B cell (primary cell): ENCODE results near the gene CBX4. TPM values are rescaled to one million over a fixed set of nuclear protein-coding genes. Genes with fewer than 3 reads are reported as not detected.

ENCODE experiments used
- ATAC-seq: fragments of 200-7000 bp; cut with Tn5 transposase; one replicate; pipeline ENCODE4 v1.10.0; 2021; ENCODE audit warnings: low read depth, mild to moderate bottlenecking, moderate number of reproducible peaks, moderate library complexity
- CTCF ChIA-PET: fragments of 350-600 bp; sonication (Branson Sonifier 250); formaldehyde crosslinking; loops from one replicate; lab custom pipeline; 2021; ENCODE audit warnings: antibody characterized with exemption, inconsistent platforms; lab: Charles Lee
- POLR2A ChIA-PET: fragments of 350-600 bp; sonication (Branson Sonifier 250); formaldehyde crosslinking; loops from one replicate; lab custom pipeline; 2021; ENCODE audit warnings: antibody characterized with exemption; lab: Charles Lee
- DNase-seq: peaks from one replicate; pipeline ENCODE4 v3.0.0; 2013
- H2AFZ ChIP-seq: 2 replicates; pipeline ENCODE4 v1.6.1; 2012; ENCODE audit warnings: mild to moderate bottlenecking, low read depth, low read length; ENCODE audit not compliant: insufficient read depth, poor library complexity, severe bottlenecking
- H3K27ac ChIP-seq, 2 donors: 1 replicate in 1 of 2; 2 replicates in 1 of 2; pipeline ENCODE4 v1.5.1; 2012 to 2013; ENCODE audit warnings: low read length in 2 of 2, mild to moderate bottlenecking in 2 of 2, moderate library complexity in 1 of 2
- H3K27me3 ChIP-seq, 4 experiments: fragments of 200-600 bp in 1 of 4; sonication (generic) in 1 of 4; replicated peaks in 1 of 4; 1 replicate in 2 of 4; 2 replicates in 2 of 4; pipeline versions ENCODE4 v1.6.1 to v1.7.0; 2013 to 2016; ENCODE audit warnings: low read length in 3 of 4, mild to moderate bottlenecking in 2 of 4, mixed read lengths in 1 of 4, moderate library complexity in 1 of 4; ENCODE audit not compliant: insufficient read depth in 4 of 4, control insufficient read depth in 3 of 4; ENCODE audit errors: control extremely low read depth in 1 of 4
- H3K36me3 ChIP-seq, 2 experiments: replicated peaks in 1 of 2; 1 replicate in 1 of 2; 2 replicates in 1 of 2; pipeline versions ENCODE4 v1.6.1 to v1.7.1; 2013; ENCODE audit warnings: low read length in 1 of 2; ENCODE audit not compliant: insufficient read depth in 2 of 2, control insufficient read depth in 1 of 2; ENCODE audit errors: control extremely low read depth in 1 of 2, extremely low read depth in 1 of 2
- H3K4me1 ChIP-seq, 2 donors: fragments of 200-600 bp in 1 of 2; sonication (generic) in 1 of 2; 1 replicate in 1 of 2; 2 replicates in 1 of 2; pipeline versions ENCODE4 v1.5.1 to v1.6.1; 2013 to 2017; ENCODE audit warnings: low read length in 2 of 2; ENCODE audit not compliant: control insufficient read depth in 2 of 2, insufficient read depth in 2 of 2
- H3K4me2 ChIP-seq: replicated peaks from 2 replicates; pipeline ENCODE3; 2012; ENCODE audit warnings: mild to moderate bottlenecking, low read depth, low read length; ENCODE audit not compliant: poor library complexity, severe bottlenecking
- H3K4me3 ChIP-seq, 5 experiments: fragments of 200-600 bp in 1 of 5; sonication (generic) in 1 of 5; 1 replicate in 3 of 5; 2 replicates in 2 of 5; pipeline versions ENCODE4 v1.5.1 to v1.7.0; 2011 to 2016; ENCODE audit warnings: low read length in 4 of 5, mild to moderate bottlenecking in 4 of 5, low read depth in 2 of 5, control low read depth in 1 of 5, moderate library complexity in 1 of 5; ENCODE audit not compliant: insufficient read depth in 1 of 5; ENCODE audit errors: control extremely low read depth in 1 of 5, extremely low read depth in 1 of 5
- H3K79me2 ChIP-seq: fragments of 200-600 bp; sonication (generic); one replicate; pipeline ENCODE4 v1.6.0; 2016; ENCODE audit warnings: low read length; ENCODE audit not compliant: control insufficient read depth, insufficient read depth
- H3K9ac ChIP-seq: fragments of 200-600 bp; sonication (generic); 2 replicates; pipeline ENCODE4 v1.6.1; 2017; ENCODE audit warnings: mild to moderate bottlenecking, low read length, moderate library complexity
- H3K9me3 ChIP-seq, 3 donors: one replicate each; pipeline versions ENCODE4 v1.6.1 to v1.7.1; 2013; ENCODE audit warnings: low read length in 2 of 3; ENCODE audit not compliant: control insufficient read depth in 2 of 3, insufficient read depth in 1 of 3; ENCODE audit errors: control extremely low read depth in 1 of 3
- H4K20me1 ChIP-seq: 2 replicates; pipeline ENCODE4 v1.6.0; 2012; ENCODE audit warnings: mild to moderate bottlenecking, low read length; ENCODE audit not compliant: insufficient read depth, control insufficient read depth, poor library complexity, severe bottlenecking
- H3K27ac Mint-ChIP-seq: one replicate; pipeline ENCODE4 v1.8.0; 2021; ENCODE audit warnings: mixed read lengths
- H3K27me3 Mint-ChIP-seq: one replicate; pipeline ENCODE4 v1.8.0; 2021; ENCODE audit warnings: mixed read lengths
- H3K4me1 Mint-ChIP-seq: one replicate; pipeline ENCODE4 v1.8.0; 2021; ENCODE audit warnings: mixed read lengths
- H3K4me3 Mint-ChIP-seq: one replicate; pipeline ENCODE4 v1.8.0; 2021; ENCODE audit warnings: mixed read lengths
- H3K9me3 Mint-ChIP-seq: one replicate; pipeline ENCODE4 v1.8.0; 2022; ENCODE audit warnings: mixed read lengths; ENCODE audit not compliant: insufficient read depth
- EZH2 ChIP-seq: IDR thresholded peaks from 2 replicates; pipeline ENCODE4 v1.6.1; 2012; ENCODE audit warnings: borderline replicate concordance, low read depth, mild to moderate bottlenecking, moderate library complexity, low read length; ENCODE audit not compliant: insufficient read depth, poor library complexity, severe bottlenecking
- WGBS: methylation state at CpG from one replicate; pipeline ENCODE4 v1.1.5; 2013; ENCODE audit warnings: missing lambda C conversion rate; ENCODE audit not compliant: insufficient coverage; 5-methylcytosine and 5-hydroxymethylcytosine counted together
- intact Hi-C: fragments of 100-400 bp; cut with micrococcal nuclease; formaldehyde crosslinking; loops from one replicate; pipeline ENCODE4 v1.10.0; 2022
- polyA plus RNA-seq: library from polyadenylated mRNA; depleted of rRNA; stranded (reverse); fragments of >200 nt; gene quantifications from 2 replicates; pipeline ENCODE4 v1.2.3, GENCODE V29; 2012
- total RNA-seq, 2 donors: library from RNA; stranded (reverse); fragments of 120-200 nt in 1 of 2; gene quantifications; 1 replicate in 1 of 2; 2 replicates in 1 of 2; pipeline versions ENCODE4 v1.2.3 to v1.2.4, GENCODE V29; 2013 to 2022
- TF ChIP-seq, protein P1 (sequence below): fragments of 200-600 bp; IDR thresholded peaks from one replicate; pipeline ENCODE4 v1.8.0; 2022; ENCODE audit warnings: antibody characterized with exemption, mild to moderate bottlenecking

The CBX4 gene
- total and polyA plus RNA-seq, 2 donors (not counting 1 experiment from before 2014, with no cell fraction given) = 81.9 to 115 TPM

DNA sequence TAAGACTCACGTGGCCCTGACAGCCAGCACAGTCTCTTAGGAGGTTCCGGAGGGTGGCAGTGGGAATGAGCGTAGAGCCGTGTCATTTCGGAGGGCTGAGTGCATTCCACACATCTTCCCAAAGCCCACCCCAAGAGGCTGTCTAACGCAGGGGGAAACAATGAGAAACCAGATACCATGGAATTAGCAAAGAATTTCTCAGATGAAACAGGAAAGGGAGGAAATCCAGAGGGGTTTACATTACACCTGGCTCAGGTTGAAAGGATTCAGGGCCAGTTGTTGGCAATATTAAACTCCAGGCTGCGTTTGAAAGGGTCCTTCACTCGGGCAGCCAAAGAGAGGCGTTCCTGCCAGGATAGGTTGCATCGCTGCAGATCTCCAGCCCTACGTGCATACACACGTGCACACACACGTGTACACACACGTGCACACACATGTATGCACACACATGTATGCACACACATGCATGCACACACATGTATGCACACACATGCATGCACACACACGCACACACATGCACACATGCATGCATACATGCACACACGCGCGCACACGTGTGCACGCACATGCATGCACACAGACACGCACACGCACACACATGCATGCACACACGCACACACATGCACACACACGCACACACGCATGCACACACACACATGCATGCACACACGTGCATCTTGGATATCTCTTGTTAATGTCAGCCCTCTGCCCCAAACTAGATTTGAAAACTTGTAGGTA, 12.2 kb downstream of the CBX4 start:
- WGBS = 90% methylated on average over 23 of the region's 26 CpGs

DNA sequence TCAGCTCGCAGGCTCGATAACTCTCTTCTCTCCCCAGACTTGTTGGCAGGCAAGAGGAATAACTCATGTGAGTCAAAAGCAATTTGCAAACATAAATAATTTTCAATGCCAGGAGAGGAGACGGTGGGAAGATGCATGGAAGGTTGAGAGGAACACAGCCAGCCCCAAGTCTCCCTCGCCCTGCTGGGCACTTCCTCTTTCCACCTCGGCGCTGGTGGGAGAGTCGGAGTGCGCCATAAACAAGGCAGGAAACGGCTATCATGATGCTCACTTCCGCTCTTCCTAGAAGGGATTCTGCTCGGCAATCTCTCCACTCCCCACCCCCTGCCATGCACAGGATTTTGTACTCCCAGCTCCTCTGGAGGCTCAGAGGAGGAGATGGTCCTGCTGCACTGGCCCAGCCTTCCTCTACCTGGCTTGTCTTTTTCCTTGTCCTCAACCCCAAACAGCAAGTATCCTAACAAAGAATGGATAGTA, 13.0 kb downstream of the CBX4 start:
- no peak overlapping the region for H3K9ac ChIP-seq
- TF ChIP-seq EZH2 = no peak
- TF ChIP-seq, protein P1, sequence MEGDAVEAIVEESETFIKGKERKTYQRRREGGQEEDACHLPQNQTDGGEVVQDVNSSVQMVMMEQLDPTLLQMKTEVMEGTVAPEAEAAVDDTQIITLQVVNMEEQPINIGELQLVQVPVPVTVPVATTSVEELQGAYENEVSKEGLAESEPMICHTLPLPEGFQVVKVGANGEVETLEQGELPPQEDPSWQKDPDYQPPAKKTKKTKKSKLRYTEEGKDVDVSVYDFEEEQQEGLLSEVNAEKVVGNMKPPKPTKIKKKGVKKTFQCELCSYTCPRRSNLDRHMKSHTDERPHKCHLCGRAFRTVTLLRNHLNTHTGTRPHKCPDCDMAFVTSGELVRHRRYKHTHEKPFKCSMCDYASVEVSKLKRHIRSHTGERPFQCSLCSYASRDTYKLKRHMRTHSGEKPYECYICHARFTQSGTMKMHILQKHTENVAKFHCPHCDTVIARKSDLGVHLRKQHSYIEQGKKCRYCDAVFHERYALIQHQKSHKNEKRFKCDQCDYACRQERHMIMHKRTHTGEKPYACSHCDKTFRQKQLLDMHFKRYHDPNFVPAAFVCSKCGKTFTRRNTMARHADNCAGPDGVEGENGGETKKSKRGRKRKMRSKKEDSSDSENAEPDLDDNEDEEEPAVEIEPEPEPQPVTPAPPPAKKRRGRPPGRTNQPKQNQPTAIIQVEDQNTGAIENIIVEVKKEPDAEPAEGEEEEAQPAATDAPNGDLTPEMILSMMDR = no peak
- Mint-ChIP-seq H3K4me3 (no peak overlapping the region), H3K9me3 (no peaks in the 10 kb centered on the region), H3K27me3 (peaks cover 29% of the 10 kb centered on the region), H3K4me1 (peaks cover 16% of the 10 kb centered on the region), H3K27ac (no peak overlapping the region)
- intact Hi-C loops = no loop called here
- H3K79me2 ChIP-seq = no peaks in the 10 kb centered on the region
- 15% methylated on average over 9 of the region's 11 CpGs for WGBS
- CTCF ChIA-PET = interaction anchor here (0.8 to 1.5 kb wide), 3 partner anchors 10 to 19 kb away, joined by 3 read pairs; no protein-coding TSS in a partner anchor
- no peak overlapping the region for H2AFZ ChIP-seq
- DNase-seq = no peak
- peaks cover 9% of the 10 kb centered on the region for H4K20me1 ChIP-seq
- no peak overlapping the region for H3K4me3 ChIP-seq
- ATAC-seq = no peak
- POLR2A ChIA-PET = no interaction called here
- peaks cover 9% of the 10 kb centered on the region in 2 donors for H3K4me1 ChIP-seq
- H3K9me3 ChIP-seq = peaks cover 0 to 3% (median 0%) of the 10 kb centered on the region in 3 donors
- H3K36me3 ChIP-seq = no peaks in the 10 kb centered on the region
- no peak overlapping the region for H3K27ac ChIP-seq
- peaks cover 0 to 17% (median 0%) of the 10 kb centered on the region in 4 experiments for H3K27me3 ChIP-seq
- H3K4me2 ChIP-seq = peak overlapping the region; percentile 34

More for the DNA sequence above, 12.2 kb downstream of the CBX4 start:
- Histone ChIP-seq H3K4me2 (no peak overlapping the region), H3K79me2 (no peaks in the 10 kb centered on the region), H4K20me1 (peaks cover 17% of the 10 kb centered on the region), H3K27me3 (peaks cover 0 to 11% (median 0%) of the 10 kb centered on the region in 4 experiments), H3K4me1 (peaks cover 9 to 13% of the 10 kb centered on the region in 2 donors), H3K27ac (no peak overlapping the region), H3K9me3 (peaks cover 0 to 3% (median 0%) of the 10 kb centered on the region in 3 donors), H2AFZ (no peak overlapping the region), H3K36me3 (no peaks in the 10 kb centered on the region), H3K4me3 (no peak overlapping the region), H3K9ac (no peak overlapping the region)
- H3K4me1 Mint-ChIP-seq = peaks cover 18% of the 10 kb centered on the region
- TF ChIP-seq, protein P1 = no peak
- TF ChIP-seq EZH2 = no peak
- H3K4me3 Mint-ChIP-seq = no peak overlapping the region
- H3K9me3 Mint-ChIP-seq = no peaks in the 10 kb centered on the region
- ATAC-seq = no peak
- peaks cover 26% of the 10 kb centered on the region for H3K27me3 Mint-ChIP-seq
- POLR2A ChIA-PET = no interaction called here
- peak overlapping the region; percentile 20 for H3K27ac Mint-ChIP-seq
- CTCF ChIA-PET = no interaction called here
- intact Hi-C loops = no loop called here
- no peak for DNase-seq
